NCI-H82 treated with DMSO at 0.1 percent for 48 hours (cell line): ENCODE measurements around the gene NDST1.

Experiments used
- DNase-seq: peaks from one replicate; lab custom pipeline; 2025; ENCODE audit not compliant: unreplicated experiment; lab: John Stamatoyannopoulos, UW

Gene NDST1

DNA sequence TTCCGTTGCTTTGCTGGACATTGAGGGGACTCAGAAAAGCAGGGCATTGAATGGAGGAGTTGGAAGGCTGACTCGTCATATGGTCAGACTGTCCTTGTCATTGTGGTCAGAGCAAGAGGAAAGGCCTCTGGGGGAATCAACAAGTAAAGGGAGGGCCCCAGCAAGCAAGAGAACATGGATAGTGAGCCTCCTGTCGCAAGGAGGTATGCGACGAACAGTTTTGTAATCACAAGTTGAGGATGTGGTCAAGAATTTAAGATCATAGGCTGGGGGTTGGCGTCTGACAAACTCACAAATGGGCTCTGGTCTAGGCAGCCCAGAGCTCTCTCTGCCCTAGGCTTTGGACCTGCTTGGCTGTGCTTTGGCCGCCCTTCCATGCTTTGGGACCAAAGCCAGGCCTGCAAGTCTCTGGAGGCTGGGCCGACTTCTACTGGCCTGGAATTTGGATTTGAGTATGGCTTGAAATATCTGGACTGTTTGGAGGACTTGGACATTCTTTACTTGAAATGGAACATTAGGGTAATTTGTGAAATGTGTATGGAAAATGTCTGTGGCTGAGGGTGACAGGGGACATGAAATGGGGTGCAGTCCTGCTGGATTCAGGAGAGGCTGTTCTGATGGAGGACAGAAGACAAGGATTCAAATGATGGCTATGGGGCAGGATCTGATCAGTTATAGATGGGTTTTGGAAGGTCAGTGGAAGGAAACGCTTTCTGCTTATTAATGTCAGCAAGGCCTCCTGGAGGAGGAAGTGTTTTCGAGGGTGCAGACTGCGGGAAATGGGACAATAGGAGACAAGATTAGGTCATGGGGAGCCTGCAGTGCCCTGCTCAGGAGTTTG, 19.2 kb upstream of the NDST1 start:
- no peak for DNase-seq

DNA sequence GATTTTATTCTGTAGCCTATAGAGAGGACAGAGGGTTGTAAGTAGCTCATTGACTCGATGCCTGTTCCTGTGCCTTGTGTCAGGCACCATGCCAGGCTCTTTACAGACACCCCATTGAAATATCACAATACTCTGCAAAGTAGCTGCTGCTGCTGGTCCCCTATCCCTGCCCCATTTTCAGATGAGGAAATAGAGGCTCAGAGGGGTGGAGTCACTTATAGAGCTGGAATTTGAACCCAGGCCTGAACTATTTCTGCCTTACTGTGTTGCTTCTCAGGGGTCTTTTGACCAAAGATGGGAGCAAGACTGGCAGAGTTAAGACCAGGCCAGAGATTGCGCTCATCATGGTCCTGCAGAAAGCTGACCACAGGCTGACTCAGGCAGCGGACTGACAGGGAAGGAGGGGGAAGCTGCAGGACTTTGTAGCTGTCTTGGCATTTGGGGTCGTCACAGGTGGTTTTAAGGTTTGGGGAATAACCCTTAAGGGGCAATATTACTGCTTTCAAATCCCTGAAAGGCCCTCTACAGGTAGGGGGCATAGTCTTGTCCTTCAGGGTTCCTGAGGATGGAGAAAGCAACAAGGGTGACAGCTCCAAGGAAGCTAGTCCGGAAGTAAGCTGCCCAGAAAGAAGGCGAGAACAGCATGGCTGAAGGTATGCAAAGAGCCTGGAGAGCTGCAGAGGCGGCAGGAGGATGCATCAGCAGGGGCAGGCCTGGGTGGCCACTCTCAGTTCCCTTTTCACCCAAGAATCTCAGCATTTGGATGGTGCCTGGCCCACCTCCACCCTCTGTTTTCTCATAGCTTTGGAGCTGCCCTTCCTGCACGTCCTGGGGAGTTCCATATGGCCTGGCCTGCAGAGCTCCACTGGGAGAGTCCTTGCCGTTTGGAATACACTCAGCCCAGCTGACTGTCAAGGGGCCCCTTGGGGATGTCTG, 18.3 kb upstream of the NDST1 start:
- no peak for DNase-seq

- DNase-seq: no peak
Measured at GRCh38 chr5:150490296-150490669, 17.6 kb upstream of the NDST1 start.

GRCh38 chr5:150490754-150491153, 17.2 kb upstream of the NDST1 start:
- DNase-seq: no peak

DNA sequence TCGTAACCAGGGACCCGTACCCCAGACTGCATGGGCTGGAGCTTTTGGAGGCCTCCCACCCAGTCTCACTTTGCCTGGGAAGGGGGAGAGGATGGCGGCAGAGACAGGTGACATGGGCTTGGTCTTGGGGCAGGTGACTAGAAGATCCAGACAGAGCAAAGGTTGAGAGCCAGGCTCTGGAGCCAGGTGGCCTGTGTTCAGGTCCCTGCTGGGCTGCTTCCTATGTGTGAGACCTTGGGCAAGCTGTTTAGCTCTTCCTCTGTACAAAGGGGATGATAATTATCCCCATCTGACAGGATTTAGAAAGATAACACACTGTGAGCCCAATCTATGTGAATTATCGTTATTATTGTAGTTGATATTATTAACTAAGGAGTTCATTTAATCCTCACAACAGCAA, 16.1 kb upstream of the NDST1 start:
- DNase-seq: no peak

DNA sequence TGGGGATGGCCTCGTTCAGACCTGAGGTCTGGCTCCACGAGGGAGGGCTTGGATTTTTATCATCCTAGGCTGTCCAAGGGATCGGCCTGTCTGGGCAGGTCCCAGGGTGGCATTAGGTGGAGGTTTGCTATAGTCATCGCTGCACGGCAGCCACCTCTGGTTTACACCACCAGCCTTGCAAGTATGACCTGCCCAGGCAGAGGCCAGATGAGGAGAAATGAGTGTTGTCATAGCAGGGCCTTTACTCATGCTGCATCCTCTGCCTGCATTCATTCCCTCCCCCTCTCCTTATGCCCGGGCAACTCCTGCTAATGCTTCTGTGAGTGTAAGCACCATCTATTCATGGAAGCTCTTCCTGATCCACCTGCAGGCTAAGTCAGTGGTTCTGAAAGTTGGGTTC, 15.3 kb upstream of the NDST1 start:
- DNase-seq: no peak

DNA sequence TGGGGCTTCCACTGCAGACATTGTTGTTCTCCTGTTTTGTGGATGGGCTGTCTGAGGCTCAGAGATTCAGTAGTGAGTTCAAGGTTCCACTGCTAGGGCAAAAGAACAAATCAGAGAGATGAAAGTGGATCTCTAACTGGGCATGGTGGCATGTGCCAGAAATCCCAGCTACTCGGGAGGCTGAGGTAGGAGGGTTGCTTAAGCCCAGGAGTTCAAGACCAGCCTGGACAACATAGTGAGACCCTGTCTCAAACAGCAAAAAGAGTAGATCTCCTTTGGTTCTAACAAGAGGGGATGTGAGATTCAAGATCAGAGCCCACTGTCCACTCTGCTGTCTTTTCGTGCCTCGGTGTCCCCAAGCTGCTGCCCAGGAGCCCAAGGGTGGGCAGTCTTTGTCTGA, 11.8 kb upstream of the NDST1 start:
- no peak for DNase-seq

DNA sequence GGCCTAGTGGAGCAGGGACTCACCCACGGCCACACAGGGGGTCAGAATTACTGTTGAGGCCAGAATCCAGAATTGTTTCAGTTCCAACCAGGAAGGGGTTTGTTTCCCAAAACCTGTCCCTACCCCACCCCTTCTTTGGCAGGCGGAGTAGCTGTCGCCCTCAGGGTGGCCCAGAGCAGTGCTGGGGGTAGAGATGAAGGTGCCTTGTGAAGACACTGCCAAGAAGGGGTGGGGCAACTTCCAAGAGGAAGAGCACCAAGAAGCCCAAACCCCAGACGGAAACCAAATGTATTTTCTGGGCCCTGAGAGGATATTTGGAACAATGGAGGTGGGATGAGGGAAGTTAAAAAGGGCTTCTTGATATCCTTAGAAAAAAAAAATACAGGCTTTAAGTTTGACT, 11.4 kb upstream of the NDST1 start:
- no peak for DNase-seq

DNA sequence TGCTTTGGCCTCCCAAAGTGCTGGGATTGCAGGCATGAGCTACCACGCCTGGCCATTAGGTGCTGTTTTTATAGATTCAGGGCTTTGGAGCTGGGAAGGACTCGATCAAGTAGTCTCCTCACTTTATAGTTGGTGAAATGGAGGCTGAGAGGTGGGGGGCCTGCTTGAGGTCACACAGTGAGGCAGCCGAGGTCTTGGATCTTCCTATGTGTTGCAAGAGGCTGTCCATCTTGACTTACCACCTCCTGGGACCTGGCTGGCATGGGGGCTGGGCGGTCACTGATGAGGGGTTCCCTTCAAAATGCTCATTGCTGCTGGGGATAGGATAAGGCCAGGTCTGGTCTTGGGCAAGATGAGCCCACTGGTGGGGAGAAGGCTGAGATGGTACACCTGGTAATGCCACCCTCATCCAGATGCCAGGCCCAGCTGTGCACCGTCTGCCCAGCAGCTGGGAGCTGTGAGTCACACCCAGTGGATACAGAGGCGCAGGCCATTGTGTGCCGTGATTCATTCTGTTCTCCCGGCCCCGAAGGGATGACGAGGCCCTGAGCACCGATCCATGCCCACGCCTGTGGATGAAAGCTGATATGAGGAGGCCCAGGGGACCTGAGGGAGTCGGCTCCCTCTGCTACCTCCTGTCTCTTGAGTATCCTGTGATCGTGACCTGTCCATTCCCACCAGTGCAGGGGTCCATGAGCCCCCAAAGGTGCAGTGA, 10.5 kb upstream of the NDST1 start:
- DNase-seq: no peak

GRCh38 chr5:150497989-150498317, 10.0 kb upstream of the NDST1 start:
- DNase-seq: no peak

DNA sequence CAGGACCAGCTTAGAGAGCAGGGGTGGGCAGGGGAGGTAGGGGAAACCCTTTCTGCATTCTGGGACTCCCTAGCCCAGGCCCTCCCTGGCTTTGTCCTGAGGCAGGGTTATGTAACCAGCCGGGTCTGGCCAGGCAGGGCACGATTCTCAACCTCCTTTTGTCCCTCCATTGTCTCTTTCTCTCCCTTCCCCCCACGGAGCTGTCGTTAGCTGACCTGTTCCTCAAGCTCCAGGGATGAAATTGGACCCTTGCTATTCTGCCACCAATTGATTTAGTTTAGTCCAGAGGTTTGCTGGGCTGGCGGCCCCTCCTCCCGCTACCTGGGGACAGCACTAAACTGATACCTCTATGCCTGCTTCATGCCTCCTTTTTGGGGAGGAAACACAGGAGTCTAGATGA, 9.4 kb upstream of the NDST1 start:
- no peak for DNase-seq

DNA sequence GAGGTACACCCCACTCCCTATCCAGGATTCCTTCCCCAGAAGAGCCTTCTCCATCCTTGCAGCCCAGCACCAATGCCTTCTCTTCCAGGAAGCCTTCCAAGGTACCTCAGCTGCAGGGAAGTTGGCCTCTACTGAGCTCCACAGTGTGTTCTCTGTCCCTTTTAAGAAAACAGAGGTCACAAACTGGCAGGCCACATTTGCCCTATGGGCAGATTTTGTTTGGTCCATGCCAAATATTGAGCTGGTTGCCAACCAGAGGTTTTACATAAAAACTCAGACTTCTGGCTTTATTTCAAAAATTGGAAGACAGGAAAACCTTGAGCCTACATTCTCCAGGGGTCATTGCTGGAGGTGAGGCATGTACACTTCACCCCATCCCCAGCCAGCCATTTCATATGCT, 9.0 kb upstream of the NDST1 start:
- DNase-seq: no peak

- no peak for DNase-seq
Measured at GRCh38 chr5:150499437-150499956, 8.4 kb upstream of the NDST1 start.

GRCh38 chr5:150500328-150500841, 7.5 kb upstream of the NDST1 start:
- no peak for DNase-seq

DNA sequence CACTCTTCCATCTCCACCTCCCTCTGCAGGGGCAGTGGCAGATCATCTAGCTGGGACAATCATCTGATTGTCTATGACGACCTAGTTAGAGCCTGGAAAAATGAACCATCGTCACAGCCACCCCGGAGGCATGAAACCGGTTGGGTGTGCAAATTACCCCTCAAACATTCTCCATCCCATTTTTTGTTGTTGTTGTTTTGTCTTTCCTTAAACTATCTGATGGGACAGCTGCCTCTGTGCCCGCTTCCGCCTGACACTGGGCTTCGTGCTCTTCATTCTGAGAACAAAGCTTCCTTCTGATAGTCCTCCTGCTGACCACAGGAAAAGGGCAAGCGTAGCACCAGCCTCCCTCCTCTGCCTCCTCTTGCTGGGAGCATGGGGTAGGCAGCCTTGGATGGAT, 7.0 kb upstream of the NDST1 start:
- no peak for DNase-seq

- DNase-seq: peak; percentile 49
Measured at GRCh38 chr5:150502106-150502505, 5.8 kb upstream of the NDST1 start.

GRCh38 chr5:150502847-150503246, 5.1 kb upstream of the NDST1 start:
- DNase-seq: no peak

DNA sequence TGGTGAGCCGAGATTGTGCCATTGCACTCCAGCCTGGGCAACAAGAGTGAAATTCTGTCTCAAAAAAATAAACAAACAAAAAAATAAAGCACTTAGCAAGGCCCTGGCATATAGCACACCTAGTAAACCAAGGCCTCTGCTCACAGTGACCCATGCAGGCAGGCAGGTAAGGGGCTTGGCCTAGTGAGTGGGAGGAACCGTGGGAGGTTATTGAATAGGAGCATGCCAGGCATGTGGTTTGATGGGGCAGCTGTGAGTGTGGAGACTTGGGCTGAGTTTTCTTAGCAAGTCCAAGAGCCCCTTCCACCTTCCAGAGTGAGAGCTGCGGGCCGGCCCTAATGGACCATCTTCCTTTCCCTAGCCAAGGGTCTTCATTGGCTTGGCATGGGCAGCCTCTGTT, 4.5 kb upstream of the NDST1 start:
- no peak for DNase-seq

GRCh38 chr5:150503977-150504620, 3.8 kb upstream of the NDST1 start:
- DNase-seq: peak; percentile 71

DNA sequence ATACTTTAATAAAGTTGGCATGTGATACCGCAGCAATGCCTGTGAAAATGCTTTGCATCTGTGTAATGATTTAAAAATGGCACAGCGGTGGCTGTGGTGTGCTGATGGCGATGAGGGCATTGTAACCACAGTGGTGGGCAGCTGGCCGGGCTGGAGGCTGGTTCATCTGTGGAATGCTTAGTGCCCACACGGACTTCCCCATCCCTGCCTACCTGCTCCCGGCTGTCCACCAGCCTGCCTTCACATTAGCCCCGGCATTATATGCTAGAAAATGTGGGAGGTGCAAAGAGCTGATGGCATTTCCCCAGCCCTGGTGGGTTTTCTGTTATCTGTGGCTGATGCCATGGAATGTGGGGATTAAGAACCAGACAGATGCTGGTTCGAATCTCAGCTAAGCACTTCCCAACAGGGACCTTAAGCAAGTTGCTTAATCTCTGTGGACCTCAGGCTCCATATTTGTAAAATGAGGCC, 2.9 kb upstream of the NDST1 start:
- DNase-seq: no peak

GRCh38 chr5:150505816-150506215, 2.1 kb upstream of the NDST1 start:
- DNase-seq: no peak
